ENCODE results near the gene MEX3C. TPM values are rescaled to one million over a fixed set of nuclear protein-coding genes. Genes with fewer than 3 reads are reported as not detected.

The MEX3C gene
- polyA plus RNA-seq, 2 donors: 8.0 to 8.1 TPM

GRCh38 chr18:51163543-51163942 lies 33.9 kb downstream of the MEX3C start:
- H3K9me3 ChIP-seq (ENCODE audit: control insufficient read depth in 2 of 2, insufficient read depth in 1 of 2, low read depth in 1 of 2, low read length in 1 of 2): no peaks in the 10 kb centered on the region
- WGBS, 2 donors: 88 to 90% methylated on average over 3 of the region's 3 CpGs
- H3K27ac ChIP-seq (ENCODE audit: low read depth in 2 of 2, low read length in 1 of 2): no peak overlapping the region
- no peak overlapping the region for H3K4me3 ChIP-seq (ENCODE audit: low read depth in 1 of 2, low read length in 2 of 2)
- no peaks in the 10 kb centered on the region for H3K27me3 ChIP-seq (ENCODE audit: control insufficient read depth in 1 of 2, insufficient read depth in 2 of 2, low read length in 2 of 2)
- no peaks in the 10 kb centered on the region for H3K36me3 ChIP-seq (ENCODE audit: control insufficient read depth in 2 of 2, insufficient read depth in 2 of 2, low read length in 1 of 2)
- H3K4me1 ChIP-seq (ENCODE audit: control insufficient read depth in 2 of 2, insufficient read depth in 2 of 2, low read length in 1 of 2): no peaks in the 10 kb centered on the region

GRCh38 chr18:51162617-51163016 lies 34.9 kb downstream of the MEX3C start:
- H3K4me3 ChIP-seq (ENCODE audit: low read depth in 1 of 2, low read length in 2 of 2): no peak overlapping the region
- H3K4me1 ChIP-seq (ENCODE audit: control insufficient read depth in 2 of 2, insufficient read depth in 2 of 2, low read length in 1 of 2): no peaks in the 10 kb centered on the region
- no peaks in the 10 kb centered on the region for H3K27me3 ChIP-seq (ENCODE audit: control insufficient read depth in 1 of 2, insufficient read depth in 2 of 2, low read length in 2 of 2)
- no peak overlapping the region for H3K27ac ChIP-seq (ENCODE audit: low read depth in 2 of 2, low read length in 1 of 2)
- WGBS, 2 donors: 74 to 80% methylated on average over 3 of the region's 3 CpGs
- H3K9me3 ChIP-seq (ENCODE audit: control insufficient read depth in 2 of 2, insufficient read depth in 1 of 2, low read depth in 1 of 2, low read length in 1 of 2): no peaks in the 10 kb centered on the region
- H3K36me3 ChIP-seq (ENCODE audit: control insufficient read depth in 2 of 2, insufficient read depth in 2 of 2, low read length in 1 of 2): no peaks in the 10 kb centered on the region

GRCh38 chr18:51160646-51161045 lies 36.8 kb downstream of the MEX3C start:
- WGBS, 2 donors: 93 to 99% methylated on average over 5 of the region's 5 CpGs
- Histone ChIP-seq H3K27ac (ENCODE audit: low read depth in 2 of 2, low read length in 1 of 2) (no peak overlapping the region), H3K4me3 (ENCODE audit: low read depth in 1 of 2, low read length in 2 of 2) (no peak overlapping the region), H3K4me1 (ENCODE audit: control insufficient read depth in 2 of 2, insufficient read depth in 2 of 2, low read length in 1 of 2) (no peaks in the 10 kb centered on the region), H3K9me3 (ENCODE audit: control insufficient read depth in 2 of 2, insufficient read depth in 1 of 2, low read depth in 1 of 2, low read length in 1 of 2) (no peaks in the 10 kb centered on the region), H3K36me3 (ENCODE audit: control insufficient read depth in 2 of 2, insufficient read depth in 2 of 2, low read length in 1 of 2) (no peaks in the 10 kb centered on the region), H3K27me3 (ENCODE audit: control insufficient read depth in 1 of 2, insufficient read depth in 2 of 2, low read length in 2 of 2) (no peaks in the 10 kb centered on the region)

GRCh38 chr18:51157215-51157614 lies 40.3 kb downstream of the MEX3C start:
- no peaks in the 10 kb centered on the region for H3K4me1 ChIP-seq (ENCODE audit: control insufficient read depth in 2 of 2, insufficient read depth in 2 of 2, low read length in 1 of 2)
- 97% methylated on average over 2 of the region's 2 CpGs for WGBS, 2 donors
- no peak overlapping the region for H3K27ac ChIP-seq (ENCODE audit: low read depth in 2 of 2, low read length in 1 of 2)
- H3K36me3 ChIP-seq (ENCODE audit: control insufficient read depth in 2 of 2, insufficient read depth in 2 of 2, low read length in 1 of 2): no peaks in the 10 kb centered on the region
- H3K27me3 ChIP-seq (ENCODE audit: control insufficient read depth in 1 of 2, insufficient read depth in 2 of 2, low read length in 2 of 2): no peaks in the 10 kb centered on the region
- H3K9me3 ChIP-seq (ENCODE audit: control insufficient read depth in 2 of 2, insufficient read depth in 1 of 2, low read depth in 1 of 2, low read length in 1 of 2): no peaks in the 10 kb centered on the region
- no peak overlapping the region for H3K4me3 ChIP-seq (ENCODE audit: low read depth in 1 of 2, low read length in 2 of 2)

- 58 to 66% methylated on average over 8 of the region's 8 CpGs for WGBS, 2 donors
- peaks cover 0 to 9% of the 10 kb centered on the region in 2 donors for H3K9me3 ChIP-seq (ENCODE audit: control insufficient read depth in 2 of 2, insufficient read depth in 1 of 2, low read depth in 1 of 2, low read length in 1 of 2)
- H3K4me3 ChIP-seq (ENCODE audit: low read depth in 1 of 2, low read length in 2 of 2): no peak overlapping the region
- no peaks in the 10 kb centered on the region for H3K4me1 ChIP-seq (ENCODE audit: control insufficient read depth in 2 of 2, insufficient read depth in 2 of 2, low read length in 1 of 2)
- no peaks in the 10 kb centered on the region for H3K36me3 ChIP-seq (ENCODE audit: control insufficient read depth in 2 of 2, insufficient read depth in 2 of 2, low read length in 1 of 2)
- no peak overlapping the region for H3K27ac ChIP-seq (ENCODE audit: low read depth in 2 of 2, low read length in 1 of 2)
- H3K27me3 ChIP-seq (ENCODE audit: control insufficient read depth in 1 of 2, insufficient read depth in 2 of 2, low read length in 2 of 2): no peaks in the 10 kb centered on the region
Observed at GRCh38 chr18:51154431-51155063, 42.9 kb downstream of the MEX3C start.

- Histone ChIP-seq H3K9me3 (ENCODE audit: control insufficient read depth in 2 of 2, insufficient read depth in 1 of 2, low read depth in 1 of 2, low read length in 1 of 2) (peaks cover 0 to 9% of the 10 kb centered on the region in 2 donors), H3K4me1 (ENCODE audit: control insufficient read depth in 2 of 2, insufficient read depth in 2 of 2, low read length in 1 of 2) (no peaks in the 10 kb centered on the region), H3K27me3 (ENCODE audit: control insufficient read depth in 1 of 2, insufficient read depth in 2 of 2, low read length in 2 of 2) (no peaks in the 10 kb centered on the region), H3K4me3 (ENCODE audit: low read depth in 1 of 2, low read length in 2 of 2) (no peak overlapping the region), H3K36me3 (ENCODE audit: control insufficient read depth in 2 of 2, insufficient read depth in 2 of 2, low read length in 1 of 2) (no peaks in the 10 kb centered on the region), H3K27ac (ENCODE audit: low read depth in 2 of 2, low read length in 1 of 2) (no peak overlapping the region)
- 61 to 65% methylated on average over 19 of the region's 19 CpGs for WGBS, 2 donors
Observed at GRCh38 chr18:51153659-51154371, 43.7 kb downstream of the MEX3C start.

- H3K27ac ChIP-seq (ENCODE audit: low read depth in 2 of 2, low read length in 1 of 2): no peak overlapping the region
- H3K27me3 ChIP-seq (ENCODE audit: control insufficient read depth in 1 of 2, insufficient read depth in 2 of 2, low read length in 2 of 2): no peaks in the 10 kb centered on the region
- WGBS, 2 donors: 68 to 80% methylated on average over 26 of the region's 26 CpGs
- H3K9me3 ChIP-seq (ENCODE audit: control insufficient read depth in 2 of 2, insufficient read depth in 1 of 2, low read depth in 1 of 2, low read length in 1 of 2): peaks cover 0 to 9% of the 10 kb centered on the region in 2 donors
- no peaks in the 10 kb centered on the region for H3K36me3 ChIP-seq (ENCODE audit: control insufficient read depth in 2 of 2, insufficient read depth in 2 of 2, low read length in 1 of 2)
- no peaks in the 10 kb centered on the region for H3K4me1 ChIP-seq (ENCODE audit: control insufficient read depth in 2 of 2, insufficient read depth in 2 of 2, low read length in 1 of 2)
- H3K4me3 ChIP-seq (ENCODE audit: low read depth in 1 of 2, low read length in 2 of 2): no peak overlapping the region
Observed at GRCh38 chr18:51151568-51152511, 45.6 kb downstream of the MEX3C start.

- no peak overlapping the region for H3K27ac ChIP-seq (ENCODE audit: low read depth in 2 of 2, low read length in 1 of 2)
Observed at GRCh38 chr18:51151185-51151567, 46.3 kb downstream of the MEX3C start.

GRCh38 chr18:51150113-51150700 lies 47.3 kb downstream of the MEX3C start:
- Histone ChIP-seq H3K27me3 (ENCODE audit: control insufficient read depth in 1 of 2, insufficient read depth in 2 of 2, low read length in 2 of 2) (no peaks in the 10 kb centered on the region), H3K36me3 (ENCODE audit: control insufficient read depth in 2 of 2, insufficient read depth in 2 of 2, low read length in 1 of 2) (no peaks in the 10 kb centered on the region), H3K4me3 (ENCODE audit: low read depth in 1 of 2, low read length in 2 of 2) (no peak overlapping the region), H3K4me1 (ENCODE audit: control insufficient read depth in 2 of 2, insufficient read depth in 2 of 2, low read length in 1 of 2) (no peaks in the 10 kb centered on the region), H3K9me3 (ENCODE audit: control insufficient read depth in 2 of 2, insufficient read depth in 1 of 2, low read depth in 1 of 2, low read length in 1 of 2) (peaks cover 0 to 9% of the 10 kb centered on the region in 2 donors), H3K27ac (ENCODE audit: low read depth in 2 of 2, low read length in 1 of 2) (no peak overlapping the region)
- WGBS, 2 donors: 90 to 91% methylated on average over 6 of the region's 6 CpGs

More at GRCh38 chr18:51151185-51151567, 46.3 kb downstream of the MEX3C start:
- Histone ChIP-seq H3K4me3 (ENCODE audit: low read depth in 1 of 2, low read length in 2 of 2) (no peak overlapping the region), H3K36me3 (ENCODE audit: control insufficient read depth in 2 of 2, insufficient read depth in 2 of 2, low read length in 1 of 2) (no peaks in the 10 kb centered on the region), H3K27me3 (ENCODE audit: control insufficient read depth in 1 of 2, insufficient read depth in 2 of 2, low read length in 2 of 2) (no peaks in the 10 kb centered on the region), H3K4me1 (ENCODE audit: control insufficient read depth in 2 of 2, insufficient read depth in 2 of 2, low read length in 1 of 2) (no peaks in the 10 kb centered on the region), H3K9me3 (ENCODE audit: control insufficient read depth in 2 of 2, insufficient read depth in 1 of 2, low read depth in 1 of 2, low read length in 1 of 2) (peaks cover 0 to 9% of the 10 kb centered on the region in 2 donors)
- 89 to 92% methylated on average over 5 of the region's 5 CpGs for WGBS, 2 donors
